ENCODE data around the gene AOC2. TPM values are rescaled to one million over a fixed set of nuclear protein-coding genes. Genes with fewer than 3 reads are reported as not detected.

Gene AOC2
- total and polyA plus RNA-seq, 10 of the 15 experiments (the other 5 are each of a cell fraction or from before 2014, with no cell fraction given) = 0.08 to 1.9 (median 0.62) TPM

- no peak overlapping the region for H3K9ac ChIP-seq (ENCODE audit: control insufficient read depth, insufficient read depth, low read length)
- no peaks in the 10 kb centered on the region for H4K20me1 ChIP-seq (ENCODE audit: control insufficient read depth, insufficient read depth)
- no peak for ATAC-seq
- ChIA-PET POLR2A (no interaction called here), CTCF (no interaction called here), SMC1A (ENCODE audit: uncharacterized antibody, unreplicated experiment) (no interaction called here), RAD21 (ENCODE audit: unreplicated experiment) (no interaction called here)
- H3K9me3 ChIP-seq (replicated peaks; ENCODE audit: control insufficient read depth, insufficient read depth, low read length) = no peaks in the 10 kb centered on the region
- H3K79me2 ChIP-seq (ENCODE audit: control insufficient read depth, insufficient read depth, low read length) = no peaks in the 10 kb centered on the region
- no peak for FAIRE-seq
- H2AFZ ChIP-seq (ENCODE audit: control insufficient read depth, low read depth, low read length) = no peak overlapping the region
- no peak overlapping the region for H3K4me2 ChIP-seq (ENCODE audit: control insufficient read depth, insufficient read depth)
- no peak for DNase-seq (ENCODE audit: low read depth, low spot score)
- H3K4me1 ChIP-seq (ENCODE audit: control insufficient read depth, insufficient read depth, low read length) = no peaks in the 10 kb centered on the region
- 57% methylated on average over 7 of the region's 8 CpGs for WGBS (ENCODE audit: insufficient coverage, insufficient replicate concordance, low lambda C conversion rate, missing lambda C conversion rate)
- H3K27ac ChIP-seq (ENCODE audit: control insufficient read depth, insufficient read depth) = no peak overlapping the region
- H3K27me3 ChIP-seq (replicated peaks in 1 of 2; ENCODE audit: control insufficient read depth in 2 of 2, insufficient read depth in 2 of 2, low read length in 1 of 2) = no peaks in the 10 kb centered on the region; a peak in 2 of 4 replicates
- intact Hi-C loops (cut with micrococcal nuclease; ENCODE audit: unreplicated experiment) = no loop called here
- BruUV-seq (replicated peaks) = no TSS peak
- in situ Hi-C loops (cut with MboI) = no loop called here
- no peaks in the 10 kb centered on the region for H3K36me3 ChIP-seq (ENCODE audit: control insufficient read depth in 2 of 2, insufficient read depth in 2 of 2, low read length in 1 of 2)
- TF ChIP-seq NKRF (conservative IDR thresholded peaks at IDR 0.05) (no peak), USF2 (IDR thresholded peaks at IDR 0.05; ENCODE audit: borderline replicate concordance, low read depth, low read length) (no peak), CBX5 (IDR thresholded peaks at IDR 0.05; ENCODE audit: low read depth) (no peak), IRF3 (IDR thresholded peaks at IDR 0.05) (no peak)
- no peak overlapping the region for H3K4me3 ChIP-seq
Observed at GRCh38 chr17:42878924-42879595, 34.7 kb downstream of the AOC2 start.

Measured in GM12878 (cell line).